Measurements from ENCODE around the gene SH3PXD2A.
A peak's percentile ranks its signal among the peaks of the same experiment; 100 is the strongest.

SH3PXD2A gene, protein sequence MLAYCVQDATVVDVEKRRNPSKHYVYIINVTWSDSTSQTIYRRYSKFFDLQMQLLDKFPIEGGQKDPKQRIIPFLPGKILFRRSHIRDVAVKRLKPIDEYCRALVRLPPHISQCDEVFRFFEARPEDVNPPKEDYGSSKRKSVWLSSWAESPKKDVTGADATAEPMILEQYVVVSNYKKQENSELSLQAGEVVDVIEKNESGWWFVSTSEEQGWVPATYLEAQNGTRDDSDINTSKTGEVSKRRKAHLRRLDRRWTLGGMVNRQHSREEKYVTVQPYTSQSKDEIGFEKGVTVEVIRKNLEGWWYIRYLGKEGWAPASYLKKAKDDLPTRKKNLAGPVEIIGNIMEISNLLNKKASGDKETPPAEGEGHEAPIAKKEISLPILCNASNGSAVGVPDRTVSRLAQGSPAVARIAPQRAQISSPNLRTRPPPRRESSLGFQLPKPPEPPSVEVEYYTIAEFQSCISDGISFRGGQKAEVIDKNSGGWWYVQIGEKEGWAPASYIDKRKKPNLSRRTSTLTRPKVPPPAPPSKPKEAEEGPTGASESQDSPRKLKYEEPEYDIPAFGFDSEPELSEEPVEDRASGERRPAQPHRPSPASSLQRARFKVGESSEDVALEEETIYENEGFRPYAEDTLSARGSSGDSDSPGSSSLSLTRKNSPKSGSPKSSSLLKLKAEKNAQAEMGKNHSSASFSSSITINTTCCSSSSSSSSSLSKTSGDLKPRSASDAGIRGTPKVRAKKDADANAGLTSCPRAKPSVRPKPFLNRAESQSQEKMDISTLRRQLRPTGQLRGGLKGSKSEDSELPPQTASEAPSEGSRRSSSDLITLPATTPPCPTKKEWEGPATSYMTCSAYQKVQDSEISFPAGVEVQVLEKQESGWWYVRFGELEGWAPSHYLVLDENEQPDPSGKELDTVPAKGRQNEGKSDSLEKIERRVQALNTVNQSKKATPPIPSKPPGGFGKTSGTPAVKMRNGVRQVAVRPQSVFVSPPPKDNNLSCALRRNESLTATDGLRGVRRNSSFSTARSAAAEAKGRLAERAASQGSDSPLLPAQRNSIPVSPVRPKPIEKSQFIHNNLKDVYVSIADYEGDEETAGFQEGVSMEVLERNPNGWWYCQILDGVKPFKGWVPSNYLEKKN

DNA sequence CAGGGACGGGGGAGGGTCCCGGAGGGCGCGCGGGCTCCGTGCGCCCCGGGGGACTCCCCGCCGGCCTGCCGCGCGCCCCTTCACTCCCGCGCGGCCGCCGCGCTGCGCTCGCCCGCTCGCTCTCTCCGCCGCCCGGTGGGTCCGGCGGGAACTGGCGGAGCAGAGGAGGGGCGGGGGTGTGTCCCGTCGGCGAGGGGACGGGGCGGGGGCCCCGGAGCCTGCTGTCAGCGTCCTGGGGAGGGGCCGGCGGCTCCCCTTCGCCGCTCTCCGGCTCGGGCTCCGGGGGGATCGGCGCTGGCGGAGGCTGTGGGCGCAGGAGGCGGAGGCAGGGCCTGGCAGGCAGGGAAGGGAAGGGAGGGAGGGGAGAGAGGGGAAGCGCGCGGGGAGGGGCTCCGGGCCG is at the start of gene SH3PXD2A:
SH3PXD2A (minus strand) TSS at position 153 of the 400 bp plus-strand sequence. CDS start 310 bp downstream, outside the sequence.
- no peak for DNase-seq

GRCh38 chr10:103901299-103901698 is 45.9 kb upstream of the SH3PXD2A start:
- DNase-seq = no peak

- DNase-seq = no peak
Observed at GRCh38 chr10:103899312-103899711, 43.9 kb upstream of the SH3PXD2A start.

DNA sequence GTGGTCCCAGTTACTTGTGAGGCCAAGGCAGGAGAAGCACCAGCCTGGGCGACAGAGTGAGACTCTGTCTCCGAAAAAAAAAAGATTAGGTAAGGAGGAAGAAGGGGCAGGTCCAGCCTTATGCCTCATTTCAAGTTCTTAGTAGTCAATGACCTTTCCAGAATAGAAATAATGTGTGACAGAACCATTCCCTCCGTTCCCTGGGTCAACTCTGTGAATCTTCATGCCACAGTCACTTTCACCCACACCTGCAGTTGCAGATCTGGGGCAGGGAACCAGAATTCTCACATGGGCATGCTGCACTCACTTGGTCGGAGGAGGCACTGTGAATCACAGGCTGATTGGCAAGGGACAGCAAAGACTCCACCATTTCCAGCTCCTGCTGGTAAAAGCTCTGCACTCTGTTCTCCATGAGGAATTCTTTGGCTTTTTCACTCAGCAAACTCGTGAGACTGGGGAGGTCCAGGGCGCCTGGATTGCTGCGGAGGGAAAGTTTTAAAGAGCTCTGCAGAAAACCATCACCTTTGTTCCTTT is 41.9 kb upstream of the SH3PXD2A start:
- DNase-seq = no peak

DNA sequence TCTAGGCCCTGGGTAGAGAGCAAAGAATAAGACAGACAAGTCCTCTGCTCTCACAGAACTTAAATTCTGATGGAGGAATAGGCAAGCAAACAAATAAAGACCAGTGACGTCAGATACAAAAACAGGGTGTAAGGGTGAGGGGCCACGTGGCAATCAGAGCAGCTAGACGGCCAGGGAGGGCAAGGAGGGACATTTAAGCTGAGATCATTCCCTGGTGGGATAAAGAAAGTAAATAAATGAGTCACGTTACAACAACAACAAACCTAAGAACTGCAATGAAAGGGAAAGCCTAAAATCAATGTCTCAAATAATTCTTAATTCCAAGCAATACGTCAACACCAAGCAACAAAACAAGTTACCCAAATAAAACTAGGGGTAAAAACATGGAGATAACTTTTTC is 40.8 kb upstream of the SH3PXD2A start:
- DNase-seq = no peak

DNA sequence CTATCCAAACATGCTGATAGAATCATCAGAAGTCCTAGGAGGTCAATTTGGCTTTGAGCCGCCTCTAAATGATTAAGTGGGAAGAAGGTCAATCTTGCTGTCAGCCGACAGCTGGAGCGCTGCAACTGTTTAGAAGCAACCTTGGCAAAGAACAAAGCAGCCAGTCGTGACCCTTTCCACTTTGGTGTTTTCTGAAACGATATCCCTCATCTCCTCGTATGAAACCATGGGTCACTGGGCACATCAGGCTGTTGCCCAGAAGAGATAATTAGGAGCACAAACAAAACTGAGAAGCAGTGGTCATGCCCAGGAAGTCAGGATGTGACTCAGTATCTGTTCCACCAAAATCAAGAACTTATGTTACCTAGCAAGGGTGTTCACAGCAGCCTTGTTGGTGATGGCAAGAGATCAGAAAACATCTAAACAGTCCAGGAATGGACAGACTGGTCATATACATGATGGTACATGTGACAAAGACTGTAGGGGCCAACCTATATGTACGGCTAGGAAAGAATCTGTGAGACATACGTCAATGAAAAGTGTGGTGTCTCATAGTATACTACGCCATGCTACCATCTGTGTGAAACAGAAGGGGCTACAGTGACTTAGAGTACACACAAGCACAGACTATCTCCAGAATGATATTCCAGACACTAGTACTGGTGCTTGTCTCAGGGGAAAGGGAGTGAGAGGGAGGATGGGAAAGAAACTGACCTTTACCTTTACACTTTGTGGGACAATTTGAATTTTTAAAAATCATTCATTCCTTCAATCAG is 40.2 kb upstream of the SH3PXD2A start:
- DNase-seq = no peak

DNA sequence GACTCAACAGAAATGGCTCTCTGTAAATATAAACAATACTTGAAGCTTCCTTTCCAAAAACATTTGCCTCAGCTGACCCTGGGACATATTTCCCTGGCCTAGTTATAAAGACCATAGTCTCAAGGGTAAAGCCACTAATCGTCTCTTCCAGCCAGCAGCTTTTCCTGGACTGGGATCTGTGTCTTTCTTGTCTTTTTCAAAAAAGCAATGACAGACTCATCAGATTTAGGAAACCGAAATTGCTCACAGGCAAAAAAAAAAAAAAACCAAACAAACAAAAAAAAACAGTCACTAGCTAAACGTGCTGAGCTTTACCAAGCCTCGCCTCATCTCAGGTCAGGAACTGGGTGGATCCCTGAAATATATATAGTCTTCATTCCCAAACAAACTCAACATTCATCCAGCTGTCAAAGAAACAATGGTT is 39.1 kb upstream of the SH3PXD2A start:
- DNase-seq = no peak

DNA sequence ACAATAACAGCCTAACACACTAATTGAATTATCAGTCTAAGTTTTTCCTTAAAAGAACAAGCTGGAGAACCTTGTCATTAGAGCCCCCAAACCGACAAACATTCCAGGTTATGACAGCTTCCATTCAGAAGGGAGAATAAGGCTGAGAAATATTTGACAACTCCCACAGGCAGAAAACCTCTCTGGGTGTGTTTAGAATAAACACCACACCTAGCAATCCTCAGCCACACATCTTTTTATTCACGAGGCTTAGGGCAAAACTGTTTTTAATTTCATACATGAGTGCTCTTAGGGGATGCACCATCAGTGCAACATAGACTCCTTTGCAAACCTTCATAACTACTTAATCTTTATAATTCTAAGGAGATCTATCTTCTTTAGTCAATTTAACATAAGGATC is 38.4 kb upstream of the SH3PXD2A start:
- no peak for DNase-seq

GRCh38 chr10:103892181-103892580 is 36.8 kb upstream of the SH3PXD2A start:
- DNase-seq = no peak

- DNase-seq = no peak
Observed at GRCh38 chr10:103890688-103891087, 35.3 kb upstream of the SH3PXD2A start.

GRCh38 chr10:103890194-103890658 is 34.9 kb upstream of the SH3PXD2A start:
- DNase-seq = peak; percentile 26

- DNase-seq = no peak
Observed at GRCh38 chr10:103889121-103889720, 33.8 kb upstream of the SH3PXD2A start.

DNA sequence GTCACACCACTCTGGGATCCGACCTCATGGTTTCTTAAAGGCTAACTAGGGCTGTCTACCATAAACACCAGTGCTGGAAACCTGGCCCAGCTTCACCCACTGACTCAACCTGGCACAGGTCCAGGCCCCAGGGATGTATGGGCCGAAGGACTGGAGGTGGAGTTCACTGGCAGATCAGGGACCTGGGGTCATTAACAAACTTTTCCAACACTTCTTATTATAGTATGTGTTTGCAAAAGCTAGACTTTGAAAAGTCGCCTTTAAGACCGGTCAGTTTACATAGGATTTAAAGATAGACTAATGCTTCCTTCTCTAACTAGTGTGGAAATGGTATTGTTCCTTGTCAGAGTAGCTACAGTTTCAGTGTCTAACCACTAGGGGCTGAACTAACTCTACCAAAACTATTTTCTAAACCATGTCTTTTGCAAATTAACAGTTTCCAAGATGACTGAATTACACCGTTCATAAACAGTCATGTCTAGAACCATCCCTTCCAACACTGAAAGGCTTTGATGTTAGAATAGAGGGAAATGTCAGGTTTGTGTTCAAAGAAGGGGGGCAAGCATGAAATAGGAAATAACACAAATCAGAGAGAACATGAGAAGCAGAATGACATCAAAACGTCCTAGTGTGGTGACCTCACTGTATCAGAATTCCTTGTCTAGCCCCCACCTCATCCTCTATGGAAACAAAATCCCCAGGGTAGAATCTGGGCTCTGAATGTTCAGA is 32.9 kb upstream of the SH3PXD2A start:
- DNase-seq = no peak

DNA sequence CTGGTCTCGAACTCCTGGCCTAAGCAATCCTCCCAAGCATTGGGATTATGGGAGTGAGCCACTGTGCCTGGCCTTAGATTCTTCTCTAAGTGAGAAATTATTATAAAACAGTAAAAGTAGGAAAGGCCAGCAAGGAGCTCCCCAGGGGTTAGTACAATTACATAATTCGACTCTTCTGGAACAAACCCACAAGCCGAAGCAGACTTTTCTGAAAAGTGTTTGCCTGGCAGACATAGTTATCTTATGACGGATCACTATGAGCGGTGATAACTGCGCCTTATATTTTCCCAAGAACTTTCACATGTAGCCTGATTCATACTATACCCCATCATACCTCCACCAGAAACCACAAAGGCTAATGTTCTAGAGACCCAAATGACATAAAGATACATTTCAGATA is 30.2 kb upstream of the SH3PXD2A start:
- DNase-seq = no peak

GRCh38 chr10:103884681-103885139 is 29.3 kb upstream of the SH3PXD2A start:
- no peak for DNase-seq

GRCh38 chr10:103882285-103883007 is 27.1 kb upstream of the SH3PXD2A start:
- no peak for DNase-seq

DNA sequence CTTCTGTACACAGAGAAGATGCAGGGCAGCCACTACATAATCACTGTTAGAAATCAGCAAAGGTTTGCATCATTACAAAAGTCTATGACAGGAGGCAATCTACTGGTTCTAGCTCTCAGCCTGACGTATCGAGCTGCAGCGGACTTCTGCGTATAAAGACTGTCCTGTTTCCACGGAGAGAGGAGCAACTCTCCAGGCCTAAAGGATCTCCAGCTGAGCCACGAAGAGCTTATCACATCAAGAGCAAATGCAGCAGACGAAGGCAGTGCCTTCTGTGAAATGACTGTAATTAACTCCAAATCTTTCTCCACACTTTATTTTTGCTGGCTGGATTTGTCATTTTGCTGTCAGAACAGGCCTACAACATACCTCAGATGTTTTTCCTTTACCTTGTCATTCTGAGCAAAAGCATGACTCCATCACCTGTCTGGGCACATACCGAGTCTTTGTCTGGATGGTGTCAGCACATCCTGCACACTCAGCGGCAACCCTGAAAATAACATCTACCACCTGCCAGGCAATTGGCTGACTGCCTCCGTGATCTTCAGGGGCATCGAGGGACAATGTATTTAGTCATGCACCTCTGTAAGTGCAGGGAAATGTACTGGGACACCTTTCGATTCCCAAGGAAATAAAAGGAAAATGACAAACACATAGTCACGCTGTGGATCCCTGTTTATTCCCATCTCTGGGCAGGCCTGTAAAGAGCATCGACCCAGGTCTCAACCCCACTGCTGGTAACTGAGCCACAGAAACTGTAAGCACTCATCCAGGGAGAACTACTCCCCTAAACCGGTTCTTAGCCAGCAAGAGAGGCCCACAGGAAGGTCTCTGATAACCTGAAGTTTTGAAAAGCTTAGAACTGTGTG is 26.3 kb upstream of the SH3PXD2A start:
- no peak for DNase-seq

- no peak for DNase-seq
Observed at GRCh38 chr10:103879831-103880230, 24.5 kb upstream of the SH3PXD2A start.

- DNase-seq = no peak
Observed at GRCh38 chr10:103879409-103879808, 24.0 kb upstream of the SH3PXD2A start.

All from NK-92 treated with Interleukin-12 subunit alpha and Interleukin-12 subunit beta, amount 100 ng/mL, for 24 hours (cell line).